Endothelial cell (in vitro differentiated cells): Measurements from ENCODE around the gene FAM25C. TPM values are rescaled to one million over a fixed set of nuclear protein-coding genes. Genes with fewer than 3 reads are reported as not detected.
"Not testable (repeated sequence)": the region's sequence is repeated elsewhere in the genome, so short reads cannot be mapped to it uniquely, and the experiment has no call there.

Experiments used
- DNase-seq: peaks from one replicate; pipeline ENCODE4 v3.0.0; 2021; ENCODE audit warnings: low spot score
- H3K27ac Mint-ChIP-seq: one replicate; pipeline ENCODE4 v1.8.0; 2021; ENCODE audit warnings: mixed read lengths, inconsistent platforms; ENCODE audit not compliant: unreplicated experiment
- H3K27me3 Mint-ChIP-seq: one replicate; pipeline ENCODE4 v1.8.0; 2021; ENCODE audit warnings: mild to moderate bottlenecking, moderate library complexity, mixed read lengths, inconsistent platforms; ENCODE audit not compliant: unreplicated experiment
- H3K36me3 Mint-ChIP-seq: one replicate; pipeline ENCODE4 v1.8.0; 2021; ENCODE audit warnings: mild to moderate bottlenecking, low read depth, mixed read lengths, inconsistent platforms; ENCODE audit not compliant: unreplicated experiment
- H3K4me1 Mint-ChIP-seq: one replicate; pipeline ENCODE4 v1.8.0; 2021; ENCODE audit warnings: mild to moderate bottlenecking, mixed read lengths, inconsistent platforms; ENCODE audit not compliant: unreplicated experiment
- H3K4me3 Mint-ChIP-seq: one replicate; pipeline ENCODE4 v1.8.0; 2021; ENCODE audit warnings: mild to moderate bottlenecking, mixed read lengths, inconsistent platforms; ENCODE audit not compliant: unreplicated experiment
- H3K9me3 Mint-ChIP-seq: one replicate; pipeline ENCODE4 v1.8.0; 2021; ENCODE audit warnings: mixed read lengths, inconsistent platforms; ENCODE audit not compliant: unreplicated experiment
- total RNA-seq: library from RNA; stranded (reverse); fragmentation: NEBNext Ultra II Directional; extraction: Animal tissue kit (Norgen Biotek cat#: 25700); gene quantifications from one replicate; pipeline ENCODE4 v1.2.1, GENCODE V29; 2021; ENCODE audit not compliant: unreplicated experiment

FAM25C gene
- total RNA-seq, 1 donor from 2014 or later = not detected

DNA sequence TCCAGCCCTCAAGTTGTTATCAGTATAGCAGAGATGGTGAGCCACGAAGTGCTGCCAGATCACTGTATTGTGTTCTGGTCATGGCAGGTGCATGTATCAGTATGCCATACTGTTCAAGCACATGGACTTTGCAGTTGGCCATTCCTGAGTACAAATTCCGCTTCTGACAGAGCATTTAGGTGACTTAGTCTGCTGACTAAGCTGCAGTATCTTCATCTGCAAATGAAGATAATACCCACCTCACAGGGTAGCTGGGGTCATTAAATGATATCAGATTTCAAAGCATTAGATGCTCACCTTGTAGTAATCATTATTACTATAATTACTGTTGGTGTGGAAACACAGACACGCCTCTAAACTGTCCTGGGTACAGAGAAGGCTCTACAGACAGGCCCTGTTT lies 24.2 kb downstream of the FAM25C start:
- DNase-seq, H3K36me3 Mint-ChIP-seq, H3K9me3 Mint-ChIP-seq, H3K27me3 Mint-ChIP-seq, H3K27ac Mint-ChIP-seq, H3K4me1 Mint-ChIP-seq, H3K4me3 Mint-ChIP-seq: not testable (repeated sequence)

DNA sequence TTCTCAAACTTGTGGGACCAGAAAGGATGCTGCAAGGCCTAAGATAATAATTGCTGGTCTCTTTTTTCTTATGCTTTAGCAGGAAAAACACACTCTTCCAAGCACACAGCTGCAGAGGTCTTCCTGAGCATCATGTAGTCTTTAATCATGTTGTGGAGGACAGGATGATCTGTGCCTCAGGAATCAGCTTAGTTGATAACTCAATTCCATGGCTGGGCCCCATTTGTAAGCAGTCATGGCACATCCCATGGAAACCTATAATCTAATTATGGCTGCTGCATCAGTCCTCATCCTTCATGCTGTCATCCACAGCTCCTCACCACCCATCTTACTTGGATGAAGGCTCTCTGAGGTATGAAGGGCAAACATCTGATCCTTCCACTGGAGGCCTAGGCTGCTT lies 26.5 kb downstream of the FAM25C start:
- H3K27ac Mint-ChIP-seq, H3K4me3 Mint-ChIP-seq, DNase-seq, H3K4me1 Mint-ChIP-seq, H3K9me3 Mint-ChIP-seq, H3K27me3 Mint-ChIP-seq, H3K36me3 Mint-ChIP-seq: not testable (repeated sequence)

DNA sequence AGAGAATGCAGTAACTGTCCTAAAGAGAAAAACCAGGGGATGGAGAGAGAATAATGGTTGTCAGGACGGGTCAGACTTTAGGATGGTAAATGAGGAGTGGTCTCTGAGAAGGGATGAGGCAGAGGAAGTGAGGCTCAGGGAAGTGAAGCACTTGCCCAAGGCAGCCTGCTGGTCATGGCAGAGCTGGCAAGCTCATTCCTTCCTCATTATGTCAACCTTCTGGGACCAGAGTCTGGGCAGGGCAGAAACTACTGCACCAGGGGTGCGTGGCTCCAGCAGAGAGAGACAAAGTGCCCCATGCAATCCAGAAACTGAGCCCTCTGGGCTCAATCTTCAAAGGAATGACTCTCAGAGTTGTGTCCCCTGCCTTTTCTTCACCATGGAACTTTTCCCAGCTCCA lies 27.5 kb downstream of the FAM25C start:
- H3K36me3 Mint-ChIP-seq, H3K4me1 Mint-ChIP-seq, H3K9me3 Mint-ChIP-seq, H3K4me3 Mint-ChIP-seq, DNase-seq, H3K27me3 Mint-ChIP-seq, H3K27ac Mint-ChIP-seq: not testable (repeated sequence)

DNA sequence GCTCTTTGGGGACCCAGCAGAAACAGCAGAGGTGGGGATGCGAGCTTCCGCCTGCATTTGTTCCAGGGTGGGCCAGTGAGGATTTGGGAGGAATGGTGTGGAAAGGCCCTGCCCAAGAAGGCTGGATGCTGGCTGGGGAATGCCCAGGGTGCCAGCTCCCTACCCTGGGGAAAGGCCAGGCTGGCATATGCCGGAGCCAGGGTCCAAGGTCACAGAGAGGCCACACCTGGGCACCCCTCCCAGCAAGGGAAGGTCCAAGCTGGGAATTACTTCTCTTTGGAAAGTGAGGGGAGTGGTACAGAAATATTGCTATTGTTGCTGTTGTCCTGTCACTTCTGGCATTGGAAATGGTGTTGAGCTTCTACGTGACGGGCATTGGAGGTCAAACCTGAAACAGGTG lies 28.0 kb downstream of the FAM25C start:
- not testable (repeated sequence) for H3K27me3 Mint-ChIP-seq, H3K4me3 Mint-ChIP-seq, H3K9me3 Mint-ChIP-seq, H3K4me1 Mint-ChIP-seq, H3K36me3 Mint-ChIP-seq, DNase-seq, H3K27ac Mint-ChIP-seq

DNA sequence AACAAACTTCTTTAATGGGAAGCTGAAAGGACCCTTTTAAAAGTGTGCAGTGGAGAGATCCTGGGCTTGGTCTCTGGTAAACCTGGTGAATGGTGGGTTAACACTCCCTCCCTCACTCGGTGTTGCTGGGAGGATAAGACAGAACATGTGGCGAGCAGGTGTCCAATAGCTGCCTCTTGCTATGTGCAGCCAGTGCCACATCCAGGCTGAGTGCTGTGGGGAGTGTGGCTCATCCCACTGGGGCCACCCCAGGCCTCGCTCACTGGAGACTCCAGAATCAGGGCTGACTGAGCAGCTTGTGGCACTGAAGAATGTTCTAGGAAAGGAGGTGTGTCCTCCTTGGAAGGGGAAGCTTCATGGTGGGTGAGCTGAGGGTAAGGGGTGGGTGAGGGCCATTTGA lies 29.5 kb downstream of the FAM25C start:
- H3K4me1 Mint-ChIP-seq, H3K4me3 Mint-ChIP-seq, H3K27me3 Mint-ChIP-seq, H3K36me3 Mint-ChIP-seq, DNase-seq, H3K9me3 Mint-ChIP-seq, H3K27ac Mint-ChIP-seq: not testable (repeated sequence)

DNA sequence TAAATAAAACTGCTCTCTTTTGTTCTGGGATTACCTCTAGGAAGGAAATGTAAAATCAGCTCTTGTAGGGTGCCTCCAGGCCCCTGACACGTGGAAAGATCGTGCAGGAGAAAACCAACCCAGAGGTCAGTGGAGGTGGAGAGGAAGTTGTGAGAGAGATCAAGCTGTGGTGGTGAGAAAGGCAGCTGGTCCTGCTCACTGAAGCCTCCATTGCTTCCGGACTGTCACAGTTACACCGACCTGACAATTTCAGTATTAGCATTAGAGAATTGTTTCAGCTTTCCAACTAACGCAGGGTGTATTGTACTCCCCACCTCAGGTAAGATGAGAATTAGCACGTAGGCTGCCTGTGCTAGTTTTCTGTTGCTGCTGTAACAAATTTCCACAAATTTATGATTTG lies 30.6 kb downstream of the FAM25C start:
- H3K27me3 Mint-ChIP-seq, H3K36me3 Mint-ChIP-seq, H3K4me1 Mint-ChIP-seq, DNase-seq, H3K4me3 Mint-ChIP-seq, H3K9me3 Mint-ChIP-seq, H3K27ac Mint-ChIP-seq: not testable (repeated sequence)

DNA sequence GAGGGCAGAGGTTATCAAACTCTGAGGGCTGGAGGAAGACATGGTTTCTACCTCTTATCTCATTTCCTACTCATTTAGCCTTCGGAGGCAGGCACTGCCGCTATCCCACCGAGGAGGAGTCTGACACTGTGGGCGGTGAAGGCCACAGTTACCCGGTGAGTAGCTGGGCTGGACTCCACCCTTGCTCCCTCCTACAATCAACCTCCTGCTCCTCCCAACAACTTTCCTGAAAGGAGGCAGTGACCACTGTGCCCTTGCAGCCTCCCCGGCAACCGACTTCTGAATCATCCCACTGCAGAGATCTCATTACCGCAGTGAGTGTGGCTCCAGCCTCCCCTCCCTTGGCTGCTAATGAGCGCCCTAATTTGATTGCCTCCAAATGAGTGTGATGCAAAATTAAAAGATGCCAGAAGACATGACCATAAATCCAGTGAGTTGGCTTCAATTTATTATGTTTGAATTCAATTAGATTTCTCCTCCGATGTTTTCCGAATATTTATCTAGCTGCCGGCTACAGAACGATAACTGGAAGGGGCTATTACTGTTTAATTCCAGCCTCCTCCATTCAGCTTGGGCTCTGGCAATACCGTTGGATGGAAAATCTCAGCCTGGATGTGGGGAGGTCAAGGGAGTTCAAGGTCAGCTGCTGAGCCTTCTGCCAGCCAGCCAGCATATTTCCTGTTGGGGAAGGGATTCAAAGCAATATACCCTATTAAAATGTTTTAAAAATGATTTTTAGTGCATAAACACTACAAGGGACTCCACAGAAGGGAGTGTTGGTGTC lies 35.1 kb downstream of the FAM25C start:
- not testable (repeated sequence) for H3K27ac Mint-ChIP-seq, H3K27me3 Mint-ChIP-seq

DNA sequence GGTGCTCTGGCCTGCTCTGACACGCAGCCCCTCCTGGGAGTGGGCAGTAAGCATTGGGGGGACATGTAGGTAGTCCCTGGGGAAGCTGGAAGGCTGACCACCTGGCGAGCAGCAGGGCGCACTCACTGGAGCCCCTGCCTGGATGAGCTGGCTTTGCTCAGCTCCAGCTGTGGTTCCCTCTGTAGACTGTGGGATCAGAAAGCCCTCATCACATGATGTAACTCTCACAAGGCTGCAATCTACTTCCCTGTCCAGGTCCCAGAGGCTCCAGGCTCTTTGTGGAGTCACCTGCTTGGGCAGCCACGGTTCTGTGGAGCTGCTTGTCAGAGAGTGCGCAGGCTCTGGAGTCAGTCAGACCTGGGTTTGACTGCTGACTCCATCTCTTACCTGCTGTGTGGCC lies 36.8 kb downstream of the FAM25C start:
- H3K4me3 Mint-ChIP-seq, DNase-seq, H3K36me3 Mint-ChIP-seq, H3K9me3 Mint-ChIP-seq, H3K27me3 Mint-ChIP-seq, H3K27ac Mint-ChIP-seq, H3K4me1 Mint-ChIP-seq: not testable (repeated sequence)

More for the DNA sequence above, 35.1 kb downstream of the FAM25C start:
- H3K36me3 Mint-ChIP-seq, H3K9me3 Mint-ChIP-seq, H3K4me1 Mint-ChIP-seq, DNase-seq, H3K4me3 Mint-ChIP-seq: not testable (repeated sequence)

DNA sequence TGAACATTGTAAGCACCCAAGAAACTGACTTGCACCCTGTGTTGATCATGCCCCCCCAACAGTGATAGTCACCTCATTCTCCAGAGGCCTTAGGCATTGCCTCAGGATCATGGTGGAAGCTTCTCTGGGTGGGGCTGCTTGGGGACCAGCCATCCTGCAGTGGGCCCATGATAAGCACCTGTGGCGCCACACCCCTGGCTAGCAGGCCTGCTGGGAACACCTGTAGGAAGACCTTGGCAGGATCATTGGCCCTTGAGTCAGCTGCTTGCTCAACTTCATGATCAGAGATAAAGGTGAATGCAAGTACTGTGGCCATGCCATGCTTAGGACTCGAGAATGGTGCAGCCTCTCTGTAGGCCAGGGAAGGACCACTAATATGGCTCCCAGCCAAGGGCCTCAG lies 38.9 kb downstream of the FAM25C start:
- H3K27ac Mint-ChIP-seq, H3K9me3 Mint-ChIP-seq, H3K4me3 Mint-ChIP-seq, H3K4me1 Mint-ChIP-seq, DNase-seq, H3K36me3 Mint-ChIP-seq, H3K27me3 Mint-ChIP-seq: not testable (repeated sequence)

DNA sequence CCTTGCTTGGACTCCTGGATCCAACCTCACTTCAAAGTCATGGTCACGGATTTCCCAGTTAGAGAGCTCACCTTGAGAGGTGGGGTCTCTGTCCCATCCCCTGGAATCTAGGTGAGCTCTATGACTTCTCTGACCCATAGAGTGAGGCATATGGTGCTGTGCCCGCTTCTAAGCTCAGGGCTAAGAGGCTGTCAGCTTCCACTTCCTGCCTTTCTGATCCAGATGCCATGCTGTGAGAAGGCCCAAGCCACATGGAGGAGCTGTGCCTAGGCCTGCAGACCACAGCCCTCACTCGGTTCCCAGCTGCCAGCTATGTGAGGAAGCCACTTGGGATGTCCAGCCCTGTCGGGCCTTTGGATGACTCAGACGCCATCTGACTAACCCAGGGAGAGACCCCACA lies 39.9 kb downstream of the FAM25C start:
- not testable (repeated sequence) for DNase-seq, H3K4me3 Mint-ChIP-seq, H3K27me3 Mint-ChIP-seq, H3K27ac Mint-ChIP-seq, H3K4me1 Mint-ChIP-seq, H3K9me3 Mint-ChIP-seq, H3K36me3 Mint-ChIP-seq

DNA sequence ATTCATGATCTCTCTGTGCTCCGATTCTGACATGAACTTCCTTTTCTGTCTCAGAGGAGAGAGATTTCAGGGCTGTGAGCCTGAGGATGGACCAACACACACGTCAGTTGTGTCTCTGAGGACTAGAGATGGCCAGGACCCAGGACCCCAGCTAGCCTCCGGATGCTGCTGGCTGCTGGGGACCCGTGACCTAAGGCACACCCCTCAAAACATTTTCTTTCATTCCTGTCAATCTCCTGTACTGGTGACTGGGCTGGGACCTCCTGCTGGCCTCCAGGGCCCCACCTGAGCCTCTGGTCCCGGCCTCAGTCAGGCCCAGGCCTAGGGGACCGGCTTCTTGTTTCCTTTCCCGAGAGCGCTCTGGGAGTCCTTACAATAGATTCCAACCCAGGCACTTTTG lies 42.4 kb downstream of the FAM25C start:
- not testable (repeated sequence) for H3K4me3 Mint-ChIP-seq, H3K36me3 Mint-ChIP-seq, H3K9me3 Mint-ChIP-seq, H3K27ac Mint-ChIP-seq, DNase-seq, H3K4me1 Mint-ChIP-seq, H3K27me3 Mint-ChIP-seq

DNA sequence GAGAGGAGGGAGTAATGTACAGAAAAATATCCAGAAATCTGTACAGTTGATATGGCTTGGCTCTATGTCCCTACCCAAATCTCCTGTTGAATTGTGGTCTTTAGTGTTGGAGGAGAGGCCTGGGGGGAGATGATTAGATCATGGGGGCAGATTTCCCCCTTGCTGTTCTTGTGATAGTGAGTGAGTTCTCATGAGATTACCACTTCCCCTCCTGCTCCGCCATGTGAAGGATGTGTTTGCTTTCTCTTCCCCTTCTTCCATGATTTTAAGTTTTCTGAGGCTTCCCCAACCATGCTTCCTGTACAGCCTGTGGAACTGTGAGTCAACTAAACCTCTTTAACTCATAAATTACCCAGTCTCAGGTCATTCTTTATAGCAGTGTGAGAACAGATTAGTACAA lies 52.2 kb downstream of the FAM25C start:
- H3K4me1 Mint-ChIP-seq, H3K27me3 Mint-ChIP-seq, H3K36me3 Mint-ChIP-seq, H3K9me3 Mint-ChIP-seq, DNase-seq, H3K4me3 Mint-ChIP-seq, H3K27ac Mint-ChIP-seq: not testable (repeated sequence)
